HFF-Myc (cell line): Measurements from ENCODE around the gene ASXL2.

ENCODE experiments used
- DNase-seq: peaks from one replicate; pipeline ENCODE4 v3.0.0-alpha.2; 2011; ENCODE audit warnings: low read depth; ENCODE audit errors: extremely low read depth
- H3K4me3 ChIP-seq: replicated peaks from 2 replicates; pipeline ENCODE4 v1.5.1; 2011; ENCODE audit warnings: low read depth, mild to moderate bottlenecking, control low read depth, low read length
- TF ChIP-seq, protein P1 (sequence below): IDR thresholded peaks from 2 replicates; pipeline ENCODE4 v1.5.1; 2012; ENCODE audit warnings: mild to moderate bottlenecking, low read depth, low read length, control low read depth; ENCODE audit errors: missing control alignments

The ASXL2 gene

DNA sequence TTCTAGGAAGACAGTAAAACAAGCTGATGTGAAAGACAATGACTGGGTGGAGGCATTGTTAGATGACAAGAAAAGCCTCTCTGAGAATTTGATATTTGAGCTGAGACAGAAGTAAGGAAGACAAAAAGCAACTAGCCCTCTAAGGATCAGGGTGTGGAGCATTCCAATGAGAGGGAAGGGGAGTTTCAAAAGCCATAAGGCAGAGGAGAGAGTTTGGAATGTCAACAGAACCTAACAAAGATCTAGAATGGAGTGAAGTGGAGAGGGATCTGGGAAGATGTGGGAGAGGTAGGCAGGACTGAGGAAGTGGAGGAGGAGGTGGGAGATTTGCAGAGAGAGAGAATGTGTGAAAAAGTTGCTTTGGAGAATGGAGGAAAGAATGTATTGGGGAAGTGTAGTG, 17.3 kb upstream of the ASXL2 start:
- TF ChIP-seq, protein P1, sequence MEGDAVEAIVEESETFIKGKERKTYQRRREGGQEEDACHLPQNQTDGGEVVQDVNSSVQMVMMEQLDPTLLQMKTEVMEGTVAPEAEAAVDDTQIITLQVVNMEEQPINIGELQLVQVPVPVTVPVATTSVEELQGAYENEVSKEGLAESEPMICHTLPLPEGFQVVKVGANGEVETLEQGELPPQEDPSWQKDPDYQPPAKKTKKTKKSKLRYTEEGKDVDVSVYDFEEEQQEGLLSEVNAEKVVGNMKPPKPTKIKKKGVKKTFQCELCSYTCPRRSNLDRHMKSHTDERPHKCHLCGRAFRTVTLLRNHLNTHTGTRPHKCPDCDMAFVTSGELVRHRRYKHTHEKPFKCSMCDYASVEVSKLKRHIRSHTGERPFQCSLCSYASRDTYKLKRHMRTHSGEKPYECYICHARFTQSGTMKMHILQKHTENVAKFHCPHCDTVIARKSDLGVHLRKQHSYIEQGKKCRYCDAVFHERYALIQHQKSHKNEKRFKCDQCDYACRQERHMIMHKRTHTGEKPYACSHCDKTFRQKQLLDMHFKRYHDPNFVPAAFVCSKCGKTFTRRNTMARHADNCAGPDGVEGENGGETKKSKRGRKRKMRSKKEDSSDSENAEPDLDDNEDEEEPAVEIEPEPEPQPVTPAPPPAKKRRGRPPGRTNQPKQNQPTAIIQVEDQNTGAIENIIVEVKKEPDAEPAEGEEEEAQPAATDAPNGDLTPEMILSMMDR, result no peak
- DNase-seq, result no peak
- no peak overlapping the region for H3K4me3 ChIP-seq

DNA sequence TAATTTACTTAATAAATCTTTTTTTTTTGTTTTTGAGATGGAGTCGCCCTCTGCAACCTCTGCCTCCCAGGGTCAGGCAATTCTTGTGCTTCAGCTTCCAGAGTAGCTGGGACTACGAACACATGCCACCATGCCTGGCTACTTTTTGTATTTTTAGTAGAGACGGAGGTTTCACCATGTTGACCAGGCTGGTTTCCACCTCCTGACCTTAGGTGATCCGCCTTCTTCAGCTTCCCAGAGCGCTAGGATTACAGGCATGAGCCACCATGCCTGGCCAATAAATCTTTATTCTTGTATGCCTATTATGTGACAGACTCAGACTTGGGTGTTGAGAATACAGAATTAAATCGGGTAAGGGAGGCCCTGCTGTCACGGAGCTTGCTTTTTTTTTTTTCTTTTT, 16.7 kb upstream of the ASXL2 start:
- no peak for DNase-seq
- TF ChIP-seq, protein P1, result no peak
- H3K4me3 ChIP-seq, result no peak overlapping the region

DNA sequence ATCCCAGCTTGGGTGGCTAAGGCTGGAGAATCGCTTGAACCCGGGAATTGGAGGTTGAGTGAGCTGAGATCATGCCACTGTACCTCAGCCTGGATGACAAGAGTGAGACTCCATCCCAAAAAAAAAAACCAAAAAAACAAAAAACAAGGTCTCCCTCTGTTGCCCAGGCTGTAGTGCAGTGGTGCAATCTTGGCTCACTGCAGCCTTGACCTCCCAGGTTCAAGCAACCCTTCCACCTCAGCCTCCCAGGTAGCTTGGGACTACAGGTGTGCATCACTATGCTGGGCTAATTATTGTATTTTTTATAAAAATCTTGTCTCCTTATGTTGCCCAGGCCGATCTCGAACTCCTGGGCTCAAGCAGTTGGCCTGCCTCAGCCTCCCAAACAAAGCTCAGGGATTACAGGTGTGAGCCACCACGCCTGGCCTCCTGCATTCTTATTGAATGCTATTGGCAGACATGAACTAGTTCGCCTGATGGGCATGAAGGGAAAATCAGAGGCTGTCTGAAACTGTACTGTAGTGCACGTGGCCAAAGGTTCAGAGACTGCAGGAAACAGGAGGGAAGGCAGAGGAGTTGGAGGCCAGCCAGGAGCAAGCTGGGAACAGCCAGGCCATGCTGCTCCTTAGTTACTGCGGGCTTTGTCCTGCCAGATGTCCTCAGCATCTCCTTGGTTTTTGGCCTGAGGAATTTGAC, 16.0 kb upstream of the ASXL2 start:
- no peak overlapping the region for H3K4me3 ChIP-seq
- peak; percentile 82 for DNase-seq
- TF ChIP-seq, protein P1, result no peak

DNA sequence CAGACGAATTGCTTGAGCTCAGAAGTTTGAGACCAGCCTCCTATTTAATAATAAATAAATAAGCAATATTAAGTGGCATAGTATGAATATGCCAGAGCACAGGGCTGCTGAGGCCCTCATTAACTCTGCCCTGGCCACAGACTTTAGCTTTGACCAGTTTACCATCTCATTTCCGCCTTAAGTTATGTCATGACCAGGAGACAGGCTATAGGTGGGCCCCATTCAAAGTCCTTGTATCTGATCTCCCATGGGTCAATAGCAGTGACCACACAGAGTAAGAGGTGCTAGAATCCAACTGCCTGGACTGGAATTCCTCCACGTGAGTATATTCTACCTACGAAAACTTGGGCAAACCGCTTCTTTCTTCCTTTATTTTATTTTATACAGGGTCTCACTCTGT, 13.4 kb upstream of the ASXL2 start:
- H3K4me3 ChIP-seq, result no peak overlapping the region
- DNase-seq, result no peak
- TF ChIP-seq, protein P1, result no peak

DNA sequence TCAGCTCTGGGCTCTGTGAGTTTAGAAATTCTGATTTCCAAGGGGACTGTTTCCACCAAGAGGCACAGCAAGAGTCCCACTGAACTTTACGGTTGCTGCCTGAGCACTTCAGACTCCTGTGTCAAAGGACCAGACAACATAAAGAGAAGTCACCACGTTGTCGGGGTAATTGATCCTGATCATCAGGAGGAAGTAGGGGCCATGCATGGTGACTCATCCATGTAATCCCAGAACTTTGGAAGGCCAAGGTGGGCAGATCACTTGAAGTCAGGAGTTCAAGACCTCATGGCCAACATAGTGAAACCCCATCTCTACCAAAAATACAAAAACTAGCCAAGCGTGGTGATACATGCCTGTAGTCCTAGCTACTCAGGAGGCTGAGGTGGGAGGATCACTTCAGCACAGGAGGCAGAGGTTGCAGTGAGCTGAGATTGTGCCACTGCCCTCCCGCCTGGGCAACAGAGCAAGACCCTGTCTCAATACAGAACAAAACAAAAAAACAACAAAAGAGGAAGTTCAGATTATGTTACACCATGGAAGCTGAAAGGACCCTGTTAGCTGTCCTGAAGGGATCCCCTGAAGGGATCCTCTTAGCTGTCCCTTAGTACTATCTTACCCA, 9.4 kb upstream of the ASXL2 start:
- H3K4me3 ChIP-seq, result no peak overlapping the region
- DNase-seq, result no peak
- TF ChIP-seq, protein P1, result no peak

DNA sequence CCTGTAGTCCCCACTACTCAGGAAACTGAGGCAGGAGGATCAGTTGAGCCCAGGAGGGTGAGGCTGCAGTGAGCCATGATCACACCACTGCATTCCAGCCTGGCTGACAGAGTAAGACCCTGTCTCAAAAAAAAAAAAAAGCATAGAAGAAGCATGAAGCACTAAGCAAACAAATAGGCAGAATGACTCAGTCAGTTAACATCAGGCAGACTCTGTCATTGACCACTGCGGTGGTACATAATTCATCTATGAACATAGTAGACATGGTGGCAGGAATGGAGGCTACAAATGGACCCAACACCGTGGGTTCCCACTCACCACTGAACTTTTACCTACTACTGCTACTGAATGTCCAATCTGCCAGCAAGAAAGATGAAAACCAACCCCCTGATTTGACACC, 7.6 kb upstream of the ASXL2 start:
- TF ChIP-seq, protein P1, result no peak
- DNase-seq, result peak; percentile 15
- H3K4me3 ChIP-seq, result no peak overlapping the region
